ENCODE results near the gene NEO1. TPM values are rescaled to one million over a fixed set of nuclear protein-coding genes. Genes with fewer than 3 reads are reported as not detected.
"Not testable (repeated sequence)": the region's sequence is repeated elsewhere in the genome, so short reads cannot be mapped to it uniquely, and the experiment has no call there.

The NEO1 gene
- total RNA-seq, 1 donor from 2014 or later = 13.4 TPM

DNA sequence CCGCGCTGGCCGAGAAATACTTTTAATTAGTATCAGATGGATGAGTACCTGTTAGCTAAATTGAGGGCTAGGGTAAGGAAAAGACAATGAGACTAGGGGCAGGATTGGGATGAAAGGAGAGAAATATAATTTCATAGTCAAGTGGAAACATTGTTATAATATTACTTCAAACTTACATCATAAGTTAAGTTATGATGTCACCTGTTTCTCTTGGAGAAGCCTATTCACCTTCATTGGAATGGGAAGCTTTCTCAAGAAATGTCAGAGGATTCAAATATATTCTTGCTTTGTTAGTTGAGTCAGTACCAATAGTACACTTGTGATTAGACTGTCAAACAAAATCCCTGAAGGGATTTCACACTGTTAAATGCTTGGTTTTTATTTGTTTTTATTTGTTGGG lies 116.2 kb downstream of the NEO1 start:
- intact Hi-C loops (cut with DNase I) = no loop called here
- no peak for DNase-seq (ENCODE audit: missing footprints)
- ATAC-seq = no peak

DNA sequence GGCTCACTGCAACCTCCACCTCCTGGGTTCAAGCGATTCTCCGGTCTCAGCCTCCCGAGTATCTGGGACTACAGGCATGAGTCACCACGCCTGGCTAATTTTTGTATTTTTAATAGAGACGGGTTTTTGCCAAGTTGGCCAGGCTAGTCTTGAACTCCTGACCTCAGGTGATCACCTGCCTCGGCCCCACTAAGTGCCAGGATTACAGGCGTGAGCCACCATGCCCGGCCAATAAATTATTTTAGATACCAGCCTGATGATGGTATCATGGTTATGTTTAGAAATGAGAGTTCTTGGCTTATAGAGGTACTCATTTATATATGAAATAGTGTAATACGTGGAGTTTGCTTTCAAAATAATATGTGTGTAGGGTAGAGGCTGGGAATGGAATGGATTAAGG lies 119.4 kb downstream of the NEO1 start:
- no peak for DNase-seq (ENCODE audit: missing footprints)
- intact Hi-C loops (cut with DNase I) = no loop called here
- ATAC-seq = no peak

GRCh38 chr15:73172508-73172907 lies 120.2 kb downstream of the NEO1 start:
- intact Hi-C loops (cut with DNase I) = no loop called here
- DNase-seq (ENCODE audit: missing footprints) = no peak
- no peak for ATAC-seq

- ATAC-seq (no peak), DNase-seq (ENCODE audit: missing footprints) (no peak)
- intact Hi-C loops (cut with DNase I) = no loop called here
These were observed 121.9 kb downstream of the NEO1 start for GRCh38 chr15:73174171-73174570.

DNA sequence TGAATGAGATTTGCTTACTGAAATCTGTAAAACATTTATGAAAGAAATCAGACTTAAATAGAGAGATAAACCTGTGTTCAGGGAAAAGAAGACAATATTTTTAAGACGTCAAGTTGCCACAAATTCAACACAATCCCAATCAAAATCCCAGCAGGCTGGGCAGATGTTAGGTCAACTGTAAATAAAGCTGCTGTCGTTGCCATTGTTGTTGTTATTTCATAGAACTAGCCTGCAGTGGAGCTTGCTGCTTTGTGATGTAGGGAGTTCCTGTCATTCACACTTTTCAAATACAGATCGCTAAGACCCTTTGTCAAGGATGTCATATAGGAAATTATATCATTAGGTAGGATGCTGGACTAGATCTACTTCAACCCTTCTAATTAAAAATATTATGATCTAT lies 123.1 kb downstream of the NEO1 start:
- intact Hi-C loops (cut with DNase I) = no loop called here
- no peak for ATAC-seq
- no peak for DNase-seq (ENCODE audit: missing footprints)

DNA sequence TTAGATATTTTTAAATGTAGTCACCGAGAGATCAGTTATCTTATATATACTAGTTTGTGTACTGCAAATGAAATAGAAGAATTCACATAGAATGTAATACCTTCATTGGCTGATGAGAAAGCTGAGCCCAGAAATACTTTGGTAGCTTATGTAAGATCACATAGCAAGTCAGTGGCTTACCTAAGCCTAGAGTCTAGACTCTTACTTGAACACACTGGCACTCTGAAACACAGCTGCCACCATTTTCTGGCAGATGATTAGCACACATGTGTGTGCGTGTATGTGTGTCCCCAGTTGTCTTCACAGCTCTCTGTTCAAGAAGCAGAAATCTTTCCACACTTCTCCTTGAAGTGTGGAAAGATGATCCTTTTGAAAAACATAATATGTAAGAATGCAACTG lies 124.3 kb downstream of the NEO1 start:
- DNase-seq (ENCODE audit: missing footprints) (no peak), ATAC-seq (no peak)
- intact Hi-C loops (cut with DNase I) = no loop called here

DNA sequence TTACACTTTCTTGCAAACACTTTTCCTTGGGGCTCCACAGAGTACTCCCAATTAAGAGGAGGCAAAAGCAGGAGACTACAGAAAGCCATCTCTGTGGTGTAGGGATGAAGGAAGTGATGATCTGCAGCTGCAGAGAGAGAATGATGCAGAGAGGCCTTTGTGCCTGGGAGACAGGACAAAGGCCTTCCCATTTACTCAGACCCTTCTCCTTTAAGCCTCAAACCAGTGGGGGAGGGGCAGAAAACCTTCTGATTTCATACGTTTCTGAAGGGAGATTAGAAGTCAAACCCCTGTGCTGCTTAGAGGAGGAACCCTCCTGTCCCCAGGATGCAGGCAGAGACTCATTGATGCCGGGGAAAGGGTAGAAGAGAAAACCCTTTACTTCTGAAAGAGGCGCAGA lies 130.8 kb downstream of the NEO1 start:
- intact Hi-C loops (cut with DNase I) = no loop called here
- DNase-seq (ENCODE audit: missing footprints) = no peak
- ATAC-seq = no peak

- DNase-seq (ENCODE audit: missing footprints) (no peak), ATAC-seq (no peak)
- intact Hi-C loops (cut with DNase I) = no loop called here
These were observed 137.9 kb downstream of the NEO1 start for GRCh38 chr15:73190189-73190601.

DNA sequence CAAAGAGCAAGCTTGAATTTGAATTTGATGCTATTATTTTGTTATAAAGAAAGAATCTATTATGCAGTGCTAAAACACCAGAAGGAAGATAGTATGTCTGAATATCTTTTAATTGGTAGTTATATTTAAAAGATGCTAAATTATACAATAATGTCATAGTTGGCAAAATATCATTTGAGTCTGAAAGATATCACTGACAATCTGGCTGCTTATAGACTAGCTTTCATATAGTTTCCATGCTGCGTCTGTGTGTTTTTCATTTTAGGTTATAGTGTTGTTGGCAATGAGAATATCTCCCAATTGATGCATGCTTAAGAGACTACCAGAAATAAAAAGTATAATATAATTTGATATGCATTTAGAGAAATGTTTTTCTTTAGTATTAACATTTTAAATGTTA lies 142.9 kb downstream of the NEO1 start:
- intact Hi-C loops (cut with DNase I) = no loop called here
- ATAC-seq (no peak), DNase-seq (ENCODE audit: missing footprints) (no peak)

DNA sequence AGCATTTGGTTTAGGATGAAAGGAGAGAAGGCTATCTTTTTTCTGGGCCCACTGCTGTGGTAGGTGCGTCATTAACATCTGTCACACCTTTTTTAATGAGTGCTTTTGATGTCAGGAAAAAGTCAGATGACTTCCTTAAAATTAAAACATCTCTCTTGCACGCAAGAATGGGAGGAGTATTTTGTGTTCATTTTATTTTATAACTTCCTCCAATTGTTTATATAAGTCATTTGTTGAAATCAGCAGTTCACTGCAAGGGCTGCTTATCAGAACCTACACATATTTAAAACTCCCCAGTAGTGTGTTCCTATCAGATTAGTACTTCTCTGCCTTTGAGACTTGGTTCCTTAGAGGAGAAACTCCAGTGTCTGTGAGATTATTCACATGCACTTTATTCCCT lies 143.8 kb downstream of the NEO1 start:
- intact Hi-C loops (cut with DNase I) = no loop called here
- no peak for ATAC-seq
- DNase-seq (ENCODE audit: missing footprints) = no peak

DNA sequence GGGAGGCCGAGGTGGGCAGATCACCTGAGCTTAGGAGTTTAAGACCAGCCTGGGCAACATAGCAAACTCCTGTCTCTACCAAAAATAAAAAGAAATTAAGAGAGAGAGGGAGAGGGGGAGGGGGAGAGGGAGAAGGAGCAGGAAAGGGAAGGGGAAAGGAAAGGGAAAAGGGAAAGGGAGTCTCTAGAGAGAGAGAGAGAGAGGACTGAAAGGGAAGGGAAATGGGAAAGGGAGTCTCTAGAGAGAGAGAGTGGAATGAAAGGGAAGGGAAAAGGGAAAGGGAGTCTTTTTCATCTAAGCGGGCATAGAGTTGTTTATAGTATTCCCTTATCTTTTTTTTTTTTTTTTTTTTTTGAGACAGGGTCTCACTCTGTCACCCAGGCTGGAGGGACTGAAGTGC lies 148.1 kb downstream of the NEO1 start:
- DNase-seq (ENCODE audit: missing footprints) (no peak), ATAC-seq (no peak)
- intact Hi-C loops (cut with DNase I) = no loop called here

DNA sequence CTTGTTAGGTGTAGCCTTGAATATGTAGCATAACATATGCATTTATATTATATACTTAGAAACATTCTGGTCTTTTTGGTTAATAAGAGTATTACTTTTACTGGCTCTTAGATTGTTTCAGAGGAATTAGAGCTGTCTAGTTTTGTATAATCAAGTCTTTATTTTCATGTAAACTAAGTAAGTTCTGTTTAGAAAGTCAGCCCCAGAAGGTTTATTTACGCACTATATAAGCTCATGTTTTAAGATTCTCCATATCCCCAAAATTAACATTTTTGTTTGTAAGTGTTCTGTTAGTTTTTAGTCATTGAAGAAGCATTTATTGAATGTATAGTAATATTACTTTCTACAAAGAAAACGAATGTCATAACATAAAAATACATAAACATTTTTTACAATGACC lies 158.4 kb downstream of the NEO1 start:
- DNase-seq (ENCODE audit: missing footprints) (no peak), ATAC-seq (no peak)
- intact Hi-C loops (cut with DNase I) = no loop called here

- intact Hi-C loops (cut with DNase I) = no loop called here
- ATAC-seq (no peak), DNase-seq (ENCODE audit: missing footprints) (no peak)
These were observed 160.2 kb downstream of the NEO1 start for GRCh38 chr15:73212424-73212823.

DNA sequence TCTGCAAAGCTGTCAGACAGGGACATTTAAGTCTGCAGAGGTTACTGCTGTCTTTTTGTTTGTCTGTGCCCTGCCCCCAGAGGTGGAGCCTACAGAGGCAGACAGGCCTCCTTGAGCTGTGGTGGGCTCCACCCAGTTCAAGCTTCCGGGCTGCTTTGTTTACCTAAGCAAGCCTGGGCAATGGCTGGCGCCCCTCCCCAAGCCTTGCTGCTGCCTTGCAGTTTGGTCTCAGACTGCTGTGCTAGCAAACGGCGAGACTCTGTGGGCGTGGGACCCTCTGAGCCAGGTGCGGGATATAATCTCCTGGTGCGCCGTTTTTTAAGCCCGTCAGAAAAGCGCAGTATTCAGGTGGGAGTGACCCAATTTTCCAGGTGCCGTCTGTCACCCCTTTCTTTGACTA lies 169.2 kb downstream of the NEO1 start:
- DNase-seq (ENCODE audit: missing footprints); intact Hi-C loops (cut with DNase I); ATAC-seq: not testable (repeated sequence)

DNA sequence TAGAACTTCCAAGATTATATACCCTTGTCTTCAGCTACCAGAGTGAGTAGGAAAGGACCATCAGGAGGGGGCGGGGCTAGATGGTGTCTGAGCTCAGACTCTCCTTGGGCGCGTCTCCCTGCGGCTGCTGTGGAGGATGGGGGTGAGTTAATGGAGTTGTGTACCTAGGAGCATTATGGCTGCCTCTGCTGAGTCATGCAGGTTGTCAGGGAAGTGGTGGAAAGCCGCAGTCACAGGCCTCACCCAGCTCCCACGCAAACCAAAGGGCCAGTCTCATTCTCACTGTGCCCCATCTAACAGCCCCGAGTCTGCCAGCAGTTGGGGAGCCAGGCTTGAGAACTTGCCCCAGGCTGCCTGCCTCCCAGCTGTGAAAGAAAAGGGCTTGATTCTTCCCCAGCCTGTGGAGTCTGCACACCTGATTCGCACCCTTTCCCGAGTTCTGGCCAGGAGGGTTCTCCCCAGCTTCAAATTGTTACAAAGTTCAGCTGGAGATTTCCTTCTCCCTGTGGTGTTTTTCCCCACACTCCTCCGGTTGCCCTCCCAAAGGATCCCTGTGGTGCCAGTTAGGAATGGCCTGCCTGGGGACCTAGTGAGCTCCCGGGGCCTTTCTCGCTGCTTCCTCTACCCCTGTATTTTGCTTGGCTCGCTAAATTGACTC lies 173.2 kb downstream of the NEO1 start:
- intact Hi-C loops (cut with DNase I) = no loop called here
- DNase-seq (ENCODE audit: missing footprints) = peak; percentile 7
- ATAC-seq = no peak

DNA sequence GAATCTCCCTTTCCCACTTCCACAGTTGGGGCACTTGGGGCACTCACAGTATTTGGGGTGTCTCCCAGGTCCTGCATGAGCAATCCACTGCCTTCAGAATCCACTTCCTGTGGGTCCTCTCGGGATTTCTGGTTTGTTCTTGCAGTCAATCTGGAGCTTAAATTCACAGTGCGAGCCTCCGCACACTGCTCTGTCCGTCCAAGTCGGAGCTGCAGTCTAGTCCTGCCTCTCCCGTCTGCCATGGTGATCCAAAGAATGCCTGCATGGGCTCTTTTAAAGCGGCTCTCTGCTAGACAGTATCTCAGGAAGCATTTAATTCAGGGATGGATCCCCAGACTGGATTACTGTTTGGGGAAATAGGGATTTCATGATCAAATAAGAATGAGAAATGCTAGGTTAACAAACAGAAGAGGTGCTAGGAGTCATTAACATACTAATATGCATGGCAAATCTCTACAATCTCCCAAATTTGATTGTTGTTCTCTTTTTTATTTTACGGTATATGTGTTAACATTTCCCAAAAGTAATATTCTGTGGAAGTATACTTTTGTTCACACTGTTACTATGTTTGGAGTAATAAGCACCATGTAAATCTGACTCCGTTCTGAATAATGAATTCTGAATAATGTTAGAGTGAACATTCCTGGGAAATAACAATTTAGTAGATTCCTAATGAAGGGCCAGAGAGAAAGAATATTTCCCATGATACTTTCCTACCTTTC lies 174.0 kb downstream of the NEO1 start:
- peak; percentile 31 for DNase-seq (ENCODE audit: missing footprints)
- no peak for ATAC-seq
- intact Hi-C loops (cut with DNase I) = no loop called here

GRCh38 chr15:73227433-73228056 lies 175.3 kb downstream of the NEO1 start:
- intact Hi-C loops (cut with DNase I) = no loop called here
- ATAC-seq (no peak), DNase-seq (ENCODE audit: missing footprints) (no peak)

- intact Hi-C loops (cut with DNase I) = no loop called here
- ATAC-seq (no peak), DNase-seq (ENCODE audit: missing footprints) (no peak)
These were observed 175.9 kb downstream of the NEO1 start for GRCh38 chr15:73228128-73228646.

- intact Hi-C loops (cut with DNase I) = no loop called here
- ATAC-seq (no peak), DNase-seq (ENCODE audit: missing footprints) (no peak)
These were observed 179.6 kb downstream of the NEO1 start for GRCh38 chr15:73231661-73232419.
